ENCODE data around the gene TLE4.

Gene TLE4

DNA sequence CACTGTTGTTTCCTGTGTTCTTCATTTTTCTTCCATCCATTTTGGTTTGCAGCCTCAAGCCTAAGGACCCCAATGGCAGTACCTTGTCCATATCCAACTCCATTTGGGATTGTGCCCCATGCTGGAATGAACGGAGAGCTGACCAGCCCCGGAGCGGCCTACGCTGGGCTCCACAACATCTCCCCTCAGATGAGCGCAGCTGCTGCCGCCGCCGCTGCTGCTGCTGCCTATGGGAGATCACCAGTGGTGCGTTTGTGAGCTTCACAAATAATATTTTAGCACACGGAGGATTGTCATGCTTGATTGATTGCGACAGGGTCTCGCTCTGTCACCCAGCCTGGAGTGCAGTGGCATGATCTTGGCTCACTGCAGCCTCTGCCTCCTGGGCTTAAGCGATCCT lies 136.8 kb downstream of the TLE4 start:
- H3K4me1 ChIP-seq (ENCODE audit: control insufficient read depth in 1 of 2, insufficient read depth in 1 of 2, low read depth in 1 of 2, low read length in 1 of 2): peaks cover 13 to 16% of the 10 kb centered on the region in 2 experiments
- TF ChIP-seq, protein P1, sequence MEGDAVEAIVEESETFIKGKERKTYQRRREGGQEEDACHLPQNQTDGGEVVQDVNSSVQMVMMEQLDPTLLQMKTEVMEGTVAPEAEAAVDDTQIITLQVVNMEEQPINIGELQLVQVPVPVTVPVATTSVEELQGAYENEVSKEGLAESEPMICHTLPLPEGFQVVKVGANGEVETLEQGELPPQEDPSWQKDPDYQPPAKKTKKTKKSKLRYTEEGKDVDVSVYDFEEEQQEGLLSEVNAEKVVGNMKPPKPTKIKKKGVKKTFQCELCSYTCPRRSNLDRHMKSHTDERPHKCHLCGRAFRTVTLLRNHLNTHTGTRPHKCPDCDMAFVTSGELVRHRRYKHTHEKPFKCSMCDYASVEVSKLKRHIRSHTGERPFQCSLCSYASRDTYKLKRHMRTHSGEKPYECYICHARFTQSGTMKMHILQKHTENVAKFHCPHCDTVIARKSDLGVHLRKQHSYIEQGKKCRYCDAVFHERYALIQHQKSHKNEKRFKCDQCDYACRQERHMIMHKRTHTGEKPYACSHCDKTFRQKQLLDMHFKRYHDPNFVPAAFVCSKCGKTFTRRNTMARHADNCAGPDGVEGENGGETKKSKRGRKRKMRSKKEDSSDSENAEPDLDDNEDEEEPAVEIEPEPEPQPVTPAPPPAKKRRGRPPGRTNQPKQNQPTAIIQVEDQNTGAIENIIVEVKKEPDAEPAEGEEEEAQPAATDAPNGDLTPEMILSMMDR (IDR thresholded peaks at IDR 0.05): no peak
- no peak overlapping the region for H3K27ac ChIP-seq
- no peaks in the 10 kb centered on the region for H3K27me3 ChIP-seq
- peaks cover 86% of the 10 kb centered on the region for H3K36me3 ChIP-seq
- H3K9me3 ChIP-seq: no peaks in the 10 kb centered on the region
- H3K4me3 ChIP-seq (ENCODE audit: low read depth in 1 of 2, low read length in 1 of 2): no peak overlapping the region

DNA sequence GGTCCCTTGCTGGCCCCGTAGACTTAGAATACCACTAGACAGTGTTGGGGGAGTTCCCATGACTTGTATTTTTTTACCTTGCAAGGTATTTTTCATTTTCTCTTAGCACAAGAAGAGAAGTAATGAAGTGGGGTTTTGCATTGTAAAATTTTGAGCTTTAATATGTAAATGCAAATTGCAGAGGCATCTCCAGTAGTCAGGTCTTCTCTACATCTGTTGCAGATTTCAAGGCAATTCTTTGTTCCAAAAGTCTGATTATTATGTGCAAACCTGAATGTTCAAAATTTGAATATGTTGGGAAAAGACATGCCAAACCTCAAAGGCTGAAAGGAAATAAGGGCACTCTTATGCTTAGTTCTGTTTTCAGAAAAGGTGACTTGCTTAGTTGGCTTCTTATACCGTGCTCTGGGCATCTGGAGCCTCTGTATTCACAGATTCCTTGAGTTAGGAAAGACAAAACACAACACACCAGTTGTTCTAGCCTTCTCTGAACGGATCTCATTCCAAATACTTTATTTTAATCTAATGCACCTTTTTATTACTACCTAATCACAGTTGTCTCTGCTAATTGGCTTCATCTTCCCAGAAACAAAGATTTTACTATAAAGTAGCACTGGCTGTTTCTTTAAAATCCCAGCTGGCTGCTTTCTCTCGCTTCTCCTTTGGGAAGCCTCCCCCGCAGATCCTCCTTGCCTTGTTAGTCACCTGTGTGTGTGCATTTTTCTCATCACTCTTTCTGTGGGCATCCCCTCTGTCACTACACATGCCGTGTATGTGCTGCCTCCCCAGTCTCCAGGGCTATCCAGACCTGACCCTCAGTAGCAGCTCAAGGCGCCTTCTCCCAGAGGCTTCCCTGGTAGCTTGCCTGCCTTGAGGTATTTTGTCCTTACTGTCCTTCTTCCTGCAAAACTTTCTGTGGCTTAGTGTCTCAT lies 138.2 kb downstream of the TLE4 start:
- Histone ChIP-seq H3K27ac (peak overlapping the region; percentile 44), H3K4me3 (ENCODE audit: low read depth in 1 of 2, low read length in 1 of 2) (no peak overlapping the region), H3K36me3 (peaks cover 98% of the 10 kb centered on the region), H3K4me1 (ENCODE audit: control insufficient read depth in 1 of 2, insufficient read depth in 1 of 2, low read depth in 1 of 2, low read length in 1 of 2) (peaks cover 2% of the 10 kb centered on the region in 2 experiments), H3K9me3 (no peaks in the 10 kb centered on the region), H3K27me3 (no peaks in the 10 kb centered on the region)
- TF ChIP-seq, protein P1 (IDR thresholded peaks at IDR 0.05): no peak

DNA sequence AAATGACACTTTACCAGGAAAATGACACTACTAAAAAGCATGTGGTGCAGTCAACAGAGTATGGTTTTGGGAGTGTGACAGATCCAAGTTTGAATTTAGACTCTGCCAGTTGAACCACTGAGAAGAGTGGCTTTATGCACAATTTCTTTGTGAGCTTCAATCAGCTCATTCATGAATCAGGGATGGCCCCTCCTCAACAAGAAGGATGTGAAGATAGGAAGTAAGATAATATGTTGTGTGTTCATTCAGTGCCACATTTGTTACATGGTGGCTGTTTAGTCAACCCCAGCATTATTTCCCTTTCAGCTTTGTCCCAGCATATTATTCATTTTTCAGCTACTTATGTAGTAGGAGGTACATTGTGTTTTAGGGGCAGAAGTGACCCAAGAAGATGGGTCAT lies 140.1 kb downstream of the TLE4 start:
- TF ChIP-seq, protein P1 (IDR thresholded peaks at IDR 0.05): no peak
- H3K36me3 ChIP-seq: peaks cover 98% of the 10 kb centered on the region
- H3K27me3 ChIP-seq: no peaks in the 10 kb centered on the region
- peak overlapping the region; percentile 44 for H3K27ac ChIP-seq
- H3K9me3 ChIP-seq: no peaks in the 10 kb centered on the region
- no peak overlapping the region for H3K4me3 ChIP-seq (ENCODE audit: low read depth in 1 of 2, low read length in 1 of 2)
- no peaks in the 10 kb centered on the region for H3K4me1 ChIP-seq (ENCODE audit: control insufficient read depth in 1 of 2, insufficient read depth in 1 of 2, low read depth in 1 of 2, low read length in 1 of 2)

DNA sequence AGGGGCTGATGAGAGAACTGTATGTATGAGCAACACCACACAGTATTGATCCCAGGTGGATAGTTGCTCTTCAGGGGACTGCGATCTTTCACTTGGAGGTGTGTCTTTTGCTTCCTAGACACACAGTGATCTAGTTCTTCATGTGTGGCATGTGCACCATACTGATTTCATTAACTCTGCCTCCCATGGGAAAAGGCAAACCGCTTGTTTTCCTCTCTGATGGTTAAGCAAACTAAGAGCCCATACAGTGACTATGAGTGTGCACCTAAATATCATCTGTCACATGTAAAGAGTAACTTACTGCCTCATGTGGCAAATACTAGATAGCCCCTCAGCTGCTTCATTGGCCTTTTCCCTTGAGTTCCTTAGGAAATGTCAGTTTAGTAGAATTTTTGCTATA lies 147.3 kb downstream of the TLE4 start:
- peaks cover 100% of the 10 kb centered on the region for H3K36me3 ChIP-seq
- TF ChIP-seq, protein P1 (IDR thresholded peaks at IDR 0.05): no peak

DNA sequence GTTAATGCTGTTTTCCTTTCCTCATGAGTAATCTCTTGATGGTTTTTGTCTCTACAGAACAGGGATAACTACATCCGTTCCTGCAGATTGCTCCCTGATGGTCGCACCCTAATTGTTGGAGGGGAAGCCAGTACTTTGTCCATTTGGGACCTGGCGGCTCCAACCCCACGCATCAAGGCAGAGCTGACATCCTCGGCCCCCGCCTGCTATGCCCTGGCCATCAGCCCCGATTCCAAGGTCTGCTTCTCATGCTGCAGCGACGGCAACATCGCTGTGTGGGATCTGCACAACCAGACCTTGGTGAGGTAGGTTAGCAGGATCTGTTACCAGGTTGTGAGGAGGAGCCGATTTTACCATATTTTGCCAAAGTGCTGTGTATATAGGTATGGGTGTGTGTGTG lies 148.2 kb downstream of the TLE4 start:
- Histone ChIP-seq H3K4me3 (ENCODE audit: low read depth in 1 of 2, low read length in 1 of 2) (no peak overlapping the region), H3K9me3 (no peaks in the 10 kb centered on the region), H3K4me1 (ENCODE audit: control insufficient read depth in 1 of 2, insufficient read depth in 1 of 2, low read depth in 1 of 2, low read length in 1 of 2) (no peaks in the 10 kb centered on the region), H3K27ac (no peak overlapping the region), H3K36me3 (peaks cover 100% of the 10 kb centered on the region), H3K27me3 (no peaks in the 10 kb centered on the region)
- TF ChIP-seq, protein P1 (IDR thresholded peaks at IDR 0.05): no peak

More for the DNA sequence above, 147.3 kb downstream of the TLE4 start:
- Histone ChIP-seq H3K27me3 (no peaks in the 10 kb centered on the region), H3K9me3 (no peaks in the 10 kb centered on the region), H3K4me3 (ENCODE audit: low read depth in 1 of 2, low read length in 1 of 2) (no peak overlapping the region), H3K27ac (no peak overlapping the region), H3K4me1 (ENCODE audit: control insufficient read depth in 1 of 2, insufficient read depth in 1 of 2, low read depth in 1 of 2, low read length in 1 of 2) (no peaks in the 10 kb centered on the region)
